NT2/D1 (cell line): ENCODE data around the gene KIF26A.

ENCODE experiments used
- SUZ12 ChIP-seq: IDR thresholded peaks from 2 replicates; pipeline ENCODE4 v1.6.1; 2011; ENCODE audit not compliant: insufficient read length, insufficient read depth; ENCODE audit errors: extremely low read depth
- YY1 ChIP-seq: IDR thresholded peaks from 2 replicates; pipeline ENCODE4 v1.6.1; 2011; ENCODE audit not compliant: insufficient read length, insufficient read depth
- ZNF274 ChIP-seq: IDR thresholded peaks from 2 replicates; pipeline ENCODE4 v1.6.1; 2011; ENCODE audit warnings: mild to moderate bottlenecking, low read depth, low read length

DNA sequence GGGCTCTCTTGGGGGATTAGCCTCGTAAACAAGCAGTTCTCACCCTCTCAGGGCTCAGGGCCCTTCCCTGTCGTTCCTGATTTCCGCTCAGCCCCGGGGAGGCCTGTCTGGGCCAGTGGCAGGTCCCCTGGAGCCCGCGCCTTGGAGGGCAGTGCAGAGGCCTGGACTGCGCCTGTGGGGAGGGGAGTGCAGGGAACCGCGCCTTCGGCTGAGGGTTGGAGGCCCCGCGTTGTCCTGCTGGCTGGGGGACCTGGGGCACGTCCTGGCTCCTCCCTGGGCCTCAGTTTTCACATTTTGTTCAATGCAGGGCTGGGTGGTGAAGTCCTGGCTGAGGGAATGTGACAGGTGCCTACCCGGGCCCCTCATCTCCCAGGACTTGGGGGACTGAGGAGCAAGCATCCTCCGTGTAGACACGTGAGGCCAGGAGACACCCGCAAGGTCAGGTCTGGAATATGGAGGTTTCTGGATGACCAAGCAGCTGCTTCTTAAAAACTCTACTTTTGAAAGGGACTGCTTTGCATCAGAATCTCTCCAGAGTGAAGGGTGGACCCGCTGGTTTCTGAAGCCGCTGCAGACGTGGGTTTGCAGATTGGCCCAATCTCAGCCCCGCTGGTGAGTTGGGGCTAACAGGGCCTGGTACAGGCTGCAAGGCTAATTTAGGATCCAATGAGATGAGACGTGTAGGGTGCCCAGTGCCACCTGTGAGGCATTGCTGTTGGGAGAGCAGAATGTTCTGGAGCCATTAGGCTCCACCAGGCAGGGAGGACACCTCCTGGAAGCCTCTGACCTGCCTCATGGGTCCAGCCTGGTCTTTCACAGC lies 80.2 kb downstream of the KIF26A start:
- TF ChIP-seq ZNF274, result no peak
- TF ChIP-seq YY1, result no peak
- no peak for TF ChIP-seq SUZ12
